Measurements from ENCODE around the gene DHDH. TPM values are rescaled to one million over a fixed set of nuclear protein-coding genes. Genes with fewer than 3 reads are reported as not detected.

DHDH gene
- total and polyA plus RNA-seq, 5 donors = 0.31 TPM; not detected in 4

DNA sequence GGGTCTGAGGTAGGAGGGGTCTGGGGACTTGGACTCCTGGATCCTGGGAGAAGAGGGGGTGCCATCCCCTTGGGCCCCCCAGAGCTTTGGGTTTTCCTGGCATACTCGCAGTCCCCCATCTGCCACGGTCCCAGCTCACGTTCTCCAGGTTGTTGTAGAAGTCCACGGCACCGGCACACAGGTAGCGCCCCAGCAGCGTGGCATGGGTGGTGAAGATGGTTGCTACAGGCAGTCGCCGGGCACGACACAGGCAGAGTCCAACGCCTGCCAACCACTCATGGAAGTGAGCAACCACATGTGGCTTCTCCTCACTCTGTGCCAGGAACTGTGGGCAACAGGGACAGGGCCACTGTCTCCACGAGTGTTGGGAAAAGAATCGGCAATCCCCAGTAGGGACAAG is 52.2 kb downstream of the DHDH start:
- Histone ChIP-seq H3K9me3 (ENCODE audit: control insufficient read depth, low read length) (no peaks in the 10 kb centered on the region), H3K27ac (ENCODE audit: low read length) (no peak overlapping the region), H3K27me3 (ENCODE audit: control insufficient read depth, insufficient read depth) (no peaks in the 10 kb centered on the region), H3K4me1 (ENCODE audit: control insufficient read depth, insufficient read depth, low read length) (no peaks in the 10 kb centered on the region), H3K4me3 (ENCODE audit: low read length) (no peak overlapping the region)
- 96% methylated on average over 13 of the region's 13 CpGs for WGBS
- DNase-seq (no peak), ATAC-seq (no peak)
- intact Hi-C loops (cut with DNase I) = no loop called here

DNA sequence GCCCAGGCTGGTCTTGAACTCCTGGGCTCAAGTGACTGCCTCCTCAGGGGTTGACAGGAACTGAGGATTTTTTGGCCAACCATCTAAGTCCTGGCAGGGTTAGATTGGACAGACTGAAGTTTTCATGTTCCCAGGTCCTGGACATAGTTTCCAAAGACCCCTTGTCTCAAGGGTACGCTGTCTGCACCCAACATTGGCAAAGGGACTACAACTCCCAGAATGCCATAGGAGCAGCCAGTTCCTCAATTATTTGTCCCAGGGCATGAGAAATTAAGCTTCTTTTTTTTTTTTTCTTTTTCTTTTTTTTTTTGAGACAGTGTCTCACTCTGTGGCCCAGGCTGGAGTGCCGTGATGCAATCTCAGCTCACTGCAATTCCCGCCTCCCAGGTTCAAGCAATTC is 52.7 kb downstream of the DHDH start:
- Histone ChIP-seq H3K4me1 (ENCODE audit: control insufficient read depth, insufficient read depth, low read length) (peaks cover 4% of the 10 kb centered on the region), H3K4me3 (ENCODE audit: low read length) (no peak overlapping the region), H3K9me3 (ENCODE audit: control insufficient read depth, low read length) (no peaks in the 10 kb centered on the region), H3K27me3 (ENCODE audit: control insufficient read depth, insufficient read depth) (no peaks in the 10 kb centered on the region), H3K27ac (ENCODE audit: low read length) (no peak overlapping the region)
- ATAC-seq (no peak), DNase-seq (no peak)
- WGBS = 94% methylated on average over 3 of the region's 3 CpGs
- intact Hi-C loops (cut with DNase I) = no loop called here

DNA sequence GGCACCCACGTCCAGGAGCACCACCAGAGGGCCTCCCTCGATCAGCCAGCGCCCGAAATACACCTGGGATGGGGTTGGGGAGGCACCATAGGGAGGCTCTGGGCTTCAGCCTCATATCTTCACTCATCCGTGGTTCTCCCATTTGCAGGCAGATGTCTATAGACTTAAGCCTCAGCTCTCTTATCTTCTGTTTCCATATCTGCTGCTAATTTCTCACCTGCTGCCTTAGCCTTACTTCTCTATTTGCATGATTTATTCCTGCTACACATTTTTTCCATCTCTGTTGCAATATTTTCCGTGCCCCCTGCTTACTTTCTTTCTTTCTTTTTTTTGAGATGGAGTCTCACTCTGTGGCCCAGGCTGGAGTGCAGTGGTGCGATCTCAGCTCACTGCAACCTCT is 53.8 kb downstream of the DHDH start:
- ATAC-seq = no peak

GRCh38 chr19:48988286-48988685 is 54.8 kb downstream of the DHDH start:
- no peak for DNase-seq
- Histone ChIP-seq H3K4me3 (ENCODE audit: low read length) (no peak overlapping the region), H3K27ac (ENCODE audit: low read length) (no peak overlapping the region), H3K27me3 (ENCODE audit: control insufficient read depth, insufficient read depth) (no peaks in the 10 kb centered on the region), H3K4me1 (ENCODE audit: control insufficient read depth, insufficient read depth, low read length) (peaks cover 9% of the 10 kb centered on the region), H3K9me3 (ENCODE audit: control insufficient read depth, low read length) (no peaks in the 10 kb centered on the region)
- no peak for ATAC-seq
- 98% methylated on average over 7 of the region's 7 CpGs for WGBS
- intact Hi-C loops (cut with DNase I) = no loop called here

More for the DNA sequence above, 53.8 kb downstream of the DHDH start:
- H3K9me3 ChIP-seq (ENCODE audit: control insufficient read depth, low read length) = no peaks in the 10 kb centered on the region
- no peaks in the 10 kb centered on the region for H3K27me3 ChIP-seq (ENCODE audit: control insufficient read depth, insufficient read depth)
- intact Hi-C loops (cut with DNase I) = no loop called here
- DNase-seq = no peak
- no peak overlapping the region for H3K4me3 ChIP-seq (ENCODE audit: low read length)
- peaks cover 9% of the 10 kb centered on the region for H3K4me1 ChIP-seq (ENCODE audit: control insufficient read depth, insufficient read depth, low read length)
- 88% methylated on average over 7 of the region's 7 CpGs for WGBS
- H3K27ac ChIP-seq (ENCODE audit: low read length) = no peak overlapping the region

- DNase-seq = no peak
- intact Hi-C loops (cut with DNase I) = no loop called here
- Histone ChIP-seq H3K9me3 (ENCODE audit: control insufficient read depth, low read length) (no peaks in the 10 kb centered on the region), H3K4me1 (ENCODE audit: control insufficient read depth, insufficient read depth, low read length) (peaks cover 9% of the 10 kb centered on the region), H3K27ac (ENCODE audit: low read length) (no peak overlapping the region), H3K27me3 (ENCODE audit: control insufficient read depth, insufficient read depth) (no peaks in the 10 kb centered on the region), H3K4me3 (ENCODE audit: low read length) (no peak overlapping the region)
- no peak for ATAC-seq
- WGBS = 94% methylated on average over 9 of the region's 9 CpGs
These were observed 55.4 kb downstream of the DHDH start for GRCh38 chr19:48988860-48989259.

- Histone ChIP-seq H3K4me1 (ENCODE audit: control insufficient read depth, insufficient read depth, low read length) (peaks cover 12% of the 10 kb centered on the region), H3K9me3 (ENCODE audit: control insufficient read depth, low read length) (no peaks in the 10 kb centered on the region), H3K27ac (ENCODE audit: low read length) (peak overlapping the region; percentile 19), H3K27me3 (ENCODE audit: control insufficient read depth, insufficient read depth) (no peaks in the 10 kb centered on the region), H3K4me3 (ENCODE audit: low read length) (no peak overlapping the region)
- intact Hi-C loops (cut with DNase I) = no loop called here
- ATAC-seq (no peak), DNase-seq (no peak)
- 57% methylated on average over 17 of the region's 17 CpGs for WGBS
These were observed 56.3 kb downstream of the DHDH start for GRCh38 chr19:48989701-48990291.

DNA sequence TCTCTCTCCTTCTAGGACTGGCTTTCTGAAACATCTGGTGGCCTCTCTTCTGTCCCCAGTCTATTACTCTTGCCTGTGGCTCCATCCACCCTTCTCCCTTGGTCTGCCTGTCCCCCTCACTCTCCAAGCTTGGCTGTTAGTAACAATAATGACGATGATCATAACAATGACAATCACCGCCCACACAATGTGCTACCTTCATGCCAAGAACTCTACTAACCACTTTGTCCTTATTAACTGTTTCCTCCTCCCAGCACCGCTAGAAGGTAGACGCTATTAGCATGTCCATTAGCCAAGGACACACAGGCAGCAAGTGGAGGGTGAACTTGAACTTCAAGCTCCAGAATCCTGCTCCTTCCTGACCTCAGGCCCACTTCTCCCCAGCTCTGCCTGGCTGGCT is 56.9 kb downstream of the DHDH start:
- WGBS = 50% methylated on average over 4 of the region's 4 CpGs
- peaks cover 12% of the 10 kb centered on the region for H3K4me1 ChIP-seq (ENCODE audit: control insufficient read depth, insufficient read depth, low read length)

DNA sequence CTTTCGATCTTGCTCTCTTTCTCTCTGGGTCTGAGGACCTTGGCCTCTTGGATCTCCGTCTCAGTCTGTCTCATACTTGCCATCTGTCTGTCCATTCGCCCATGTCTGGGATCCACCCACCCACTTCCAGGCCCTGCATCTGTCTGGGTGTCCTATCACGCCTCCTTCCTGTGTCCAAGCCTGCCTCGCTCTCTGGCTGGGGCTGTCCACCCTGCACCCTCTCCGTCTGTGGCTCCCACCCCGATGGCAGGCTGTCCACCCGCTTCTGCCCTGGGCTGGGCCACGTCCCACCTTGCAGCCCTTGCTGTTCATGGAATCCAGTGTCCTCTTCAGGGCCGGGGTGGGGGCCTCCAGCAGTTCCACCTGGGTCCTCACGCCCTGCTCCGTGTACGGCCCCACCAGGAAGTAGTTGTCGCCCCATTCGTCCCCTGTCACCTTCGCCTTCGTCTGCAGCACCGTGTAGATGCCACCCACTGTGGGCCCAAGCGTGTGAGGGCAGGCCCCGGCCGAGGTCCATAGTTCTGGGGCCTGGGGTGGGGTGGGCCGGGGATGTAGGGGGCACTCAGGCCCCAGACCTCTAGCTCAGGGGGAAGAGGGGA is 57.6 kb downstream of the DHDH start:
- H3K4me3 ChIP-seq (ENCODE audit: low read length) = peak overlapping the region; percentile 60
- intact Hi-C loops (cut with DNase I) = no loop called here
- 79% methylated on average over 22 of the region's 22 CpGs for WGBS
- no peaks in the 10 kb centered on the region for H3K9me3 ChIP-seq (ENCODE audit: control insufficient read depth, low read length)
- no peak for ATAC-seq
- no peaks in the 10 kb centered on the region for H3K27me3 ChIP-seq (ENCODE audit: control insufficient read depth, insufficient read depth)
- peaks cover 12% of the 10 kb centered on the region for H3K4me1 ChIP-seq (ENCODE audit: control insufficient read depth, insufficient read depth, low read length)
- DNase-seq = no peak
- peak overlapping the region; percentile 18 for H3K27ac ChIP-seq (ENCODE audit: low read length)

More for the DNA sequence above, 56.9 kb downstream of the DHDH start:
- peak overlapping the region; percentile 19 for H3K27ac ChIP-seq (ENCODE audit: low read length)
- no peak for ATAC-seq
- H3K27me3 ChIP-seq (ENCODE audit: control insufficient read depth, insufficient read depth) = no peaks in the 10 kb centered on the region
- H3K9me3 ChIP-seq (ENCODE audit: control insufficient read depth, low read length) = no peaks in the 10 kb centered on the region
- DNase-seq = no peak
- intact Hi-C loops (cut with DNase I) = no loop called here
- H3K4me3 ChIP-seq (ENCODE audit: low read length) = no peak overlapping the region

DNA sequence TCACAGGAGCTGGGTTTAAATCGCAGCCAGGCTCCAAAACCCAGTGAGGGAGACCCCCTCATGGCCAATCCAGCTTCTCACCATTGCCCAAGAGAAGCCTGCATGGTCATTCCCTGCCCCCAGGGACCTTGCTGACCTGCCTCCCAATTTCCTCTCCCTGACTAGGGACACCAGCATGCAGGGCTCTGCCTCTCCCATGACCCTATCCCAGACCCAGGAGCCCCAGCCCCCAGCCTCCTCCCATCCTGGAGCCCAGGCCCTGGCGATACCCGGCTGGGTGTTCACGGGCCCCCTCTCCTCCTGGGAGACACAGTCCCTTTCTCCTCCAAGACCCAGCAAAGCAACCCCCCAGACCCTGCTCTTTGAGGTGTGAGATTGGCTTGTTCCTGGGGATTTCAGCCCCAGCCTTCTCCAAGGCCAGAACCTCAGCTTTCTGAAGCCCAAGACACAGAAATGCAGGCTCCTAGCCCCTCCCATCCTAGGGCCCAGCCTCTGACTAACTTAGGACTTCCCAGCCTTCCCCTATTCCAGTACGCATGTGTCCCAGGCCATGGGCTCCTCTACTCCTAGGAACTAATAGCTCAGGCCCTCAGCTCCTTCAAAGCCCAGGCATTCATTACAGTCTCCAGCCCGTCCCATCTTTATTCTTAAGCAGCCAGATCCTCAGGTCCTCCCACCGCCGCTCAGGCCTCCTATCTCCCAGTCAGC is 58.5 kb downstream of the DHDH start:
- Histone ChIP-seq H3K9me3 (ENCODE audit: control insufficient read depth, low read length) (no peaks in the 10 kb centered on the region), H3K27me3 (ENCODE audit: control insufficient read depth, insufficient read depth) (no peaks in the 10 kb centered on the region), H3K4me1 (ENCODE audit: control insufficient read depth, insufficient read depth, low read length) (peaks cover 12% of the 10 kb centered on the region), H3K4me3 (ENCODE audit: low read length) (peak overlapping the region; percentile 60), H3K27ac (ENCODE audit: low read length) (peak overlapping the region; percentile 88)
- DNase-seq (peak in 2 of 3 donors; percentile 66 to 82), ATAC-seq (peak; percentile 52 to 61)
- intact Hi-C loops (cut with DNase I) = no loop called here
- 18% methylated on average over 8 of the region's 8 CpGs for WGBS

DNA sequence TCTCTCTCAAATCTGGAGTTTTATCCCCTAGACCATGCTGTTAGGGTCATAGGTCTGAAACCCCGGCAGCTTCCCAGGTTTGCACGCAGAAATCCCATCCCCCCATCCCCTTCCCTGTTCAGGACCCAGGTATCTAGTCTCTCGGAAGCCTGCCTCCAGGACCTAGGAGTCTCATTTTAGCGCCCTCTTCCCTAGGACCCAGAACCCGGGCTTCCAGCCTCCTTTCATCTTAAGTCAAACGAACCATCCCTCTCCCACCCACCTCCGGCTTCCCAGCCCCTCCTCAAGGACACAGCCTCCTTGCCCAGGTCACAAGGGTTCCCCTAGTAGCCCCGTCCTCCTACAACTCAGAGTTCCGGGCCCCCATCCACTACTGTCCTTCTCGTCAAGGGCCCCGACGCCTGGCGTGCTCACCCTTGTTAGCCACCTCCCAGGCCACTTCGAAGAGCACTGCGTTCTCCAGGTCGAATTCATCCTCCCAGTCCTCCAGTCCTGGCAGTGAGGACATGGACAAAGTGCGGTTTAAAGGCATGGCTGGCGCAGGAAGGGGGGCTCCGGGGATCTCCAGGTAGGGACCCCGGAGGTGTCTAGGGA is 59.2 kb downstream of the DHDH start:
- intact Hi-C loops (cut with DNase I) = no loop called here
- peaks cover 12% of the 10 kb centered on the region for H3K4me1 ChIP-seq (ENCODE audit: control insufficient read depth, insufficient read depth, low read length)
- H3K27ac ChIP-seq (ENCODE audit: low read length) = peak overlapping the region; percentile 88
- no peaks in the 10 kb centered on the region for H3K27me3 ChIP-seq (ENCODE audit: control insufficient read depth, insufficient read depth)
- peak in 1 of 3 donors; percentile 75 for DNase-seq
- no peaks in the 10 kb centered on the region for H3K9me3 ChIP-seq (ENCODE audit: control insufficient read depth, low read length)
- H3K4me3 ChIP-seq (ENCODE audit: low read length) = peak overlapping the region; percentile 60
- peak; percentile 0 to 10 for ATAC-seq
- WGBS = under 1% methylated on average over 20 of the region's 20 CpGs
